Naive thymus-derived CD8-positive, alpha-beta T cell (primary cell): ENCODE results near the gene NKX2-1. TPM values are rescaled to one million over a fixed set of nuclear protein-coding genes. Genes with fewer than 3 reads are reported as not detected.
"Not testable (repeated sequence)": the region's sequence is repeated elsewhere in the genome, so short reads cannot be mapped to it uniquely, and the experiment has no call there.

Experiments
- ATAC-seq, 2 donors: fragments of 150-1000 bp; cut with Tn5 transposase in 1 of 2; sonication (Bioruptor Pico), chemical (Tn5 transposase) in 1 of 2; 1 replicate in 1 of 2; 2 replicates in 1 of 2; pipeline ENCODE4 v1.10.0; 2021; ENCODE audit warnings: mild to moderate bottlenecking in 2 of 2, moderate library complexity in 2 of 2
- POLR2A ChIA-PET: fragments of 350-600 bp; sonication (Branson Sonifier 250); formaldehyde crosslinking; loops from one replicate; lab custom pipeline; 2021; ENCODE audit warnings: antibody characterized with exemption; lab: Charles Lee
- DNase-seq, 10 donors: peaks; one replicate each; pipeline versions ENCODE4 v3.0.0 to v3.0.0-alpha.2; 2020 to 2022
- H3K27ac Mint-ChIP-seq, 10 donors: one replicate each; pipeline ENCODE4 v1.8.0; 2020 to 2022; ENCODE audit warnings: mild to moderate bottlenecking in 10 of 10, mixed read lengths in 10 of 10, moderate library complexity in 4 of 10, inconsistent platforms in 1 of 10
- H3K27me3 Mint-ChIP-seq, 5 donors: one replicate each; pipeline ENCODE4 v1.8.0; 2021 to 2022; ENCODE audit warnings: mixed read lengths in 5 of 5
- H3K36me3 Mint-ChIP-seq, 3 donors: one replicate each; pipeline ENCODE4 v1.8.0; 2020 to 2022; ENCODE audit warnings: mixed read lengths in 3 of 3, mild to moderate bottlenecking in 2 of 3, inconsistent platforms in 1 of 3
- H3K4me1 Mint-ChIP-seq, 4 donors: one replicate each; pipeline ENCODE4 v1.8.0; 2021 to 2022; ENCODE audit warnings: mixed read lengths in 4 of 4
- H3K4me3 Mint-ChIP-seq, 10 donors: one replicate each; pipeline ENCODE4 v1.8.0; 2020 to 2022; ENCODE audit warnings: mild to moderate bottlenecking in 10 of 10, mixed read lengths in 10 of 10, moderate library complexity in 6 of 10, inconsistent platforms in 1 of 10
- H3K9me3 Mint-ChIP-seq, 9 donors: one replicate each; pipeline ENCODE4 v1.8.0; 2020 to 2022; ENCODE audit warnings: mixed read lengths in 9 of 9, mild to moderate bottlenecking in 3 of 9, inconsistent platforms in 1 of 9, moderate library complexity in 1 of 9
- polyA plus RNA-seq, 3 donors: library from polyadenylated mRNA; unstranded; fragments of 300-500 nt; fragmentation: Illumina TruSeq; gene quantifications; one replicate each; pipeline ENCODE4 v1.2.3, GENCODE V29; 2021
- total RNA-seq, 8 experiments: library from RNA in 2 of 8; stranded (reverse) in 2 of 8; gene quantifications; one replicate each; pipeline ENCODE4 v1.2.3 and lab custom pipeline; 2021 to 2026

The NKX2-1 gene
- total and polyA plus RNA-seq, 5 experiments from 2014 or later: not detected

GRCh38 chr14:36493761-36494160 is 26.3 kb downstream of the NKX2-1 start:
- Mint-ChIP-seq H3K27ac (no peak overlapping the region), H3K27me3 (peaks cover 24 to 64% (median 28%) of the 10 kb centered on the region in 5 donors), H3K4me1 (no peaks in the 10 kb centered on the region), H3K9me3 (peaks cover 0 to 1% (median 0%) of the 10 kb centered on the region in 9 donors), H3K4me3 (no peak overlapping the region), H3K36me3 (no peaks in the 10 kb centered on the region)
- no peak for DNase-seq
- POLR2A ChIA-PET: no interaction called here
- no peak for ATAC-seq

- Mint-ChIP-seq H3K9me3 (no peaks in the 10 kb centered on the region), H3K27me3 (peaks cover 25 to 55% (median 30%) of the 10 kb centered on the region in 5 donors), H3K27ac (no peak overlapping the region), H3K4me3 (no peak overlapping the region), H3K4me1 (no peaks in the 10 kb centered on the region), H3K36me3 (no peaks in the 10 kb centered on the region)
- POLR2A ChIA-PET: no interaction called here
- DNase-seq (no peak), ATAC-seq (no peak)
Measured at GRCh38 chr14:36485773-36486172, 34.3 kb downstream of the NKX2-1 start.

GRCh38 chr14:36479344-36479743 is 40.7 kb downstream of the NKX2-1 start:
- POLR2A ChIA-PET: no interaction called here

DNA sequence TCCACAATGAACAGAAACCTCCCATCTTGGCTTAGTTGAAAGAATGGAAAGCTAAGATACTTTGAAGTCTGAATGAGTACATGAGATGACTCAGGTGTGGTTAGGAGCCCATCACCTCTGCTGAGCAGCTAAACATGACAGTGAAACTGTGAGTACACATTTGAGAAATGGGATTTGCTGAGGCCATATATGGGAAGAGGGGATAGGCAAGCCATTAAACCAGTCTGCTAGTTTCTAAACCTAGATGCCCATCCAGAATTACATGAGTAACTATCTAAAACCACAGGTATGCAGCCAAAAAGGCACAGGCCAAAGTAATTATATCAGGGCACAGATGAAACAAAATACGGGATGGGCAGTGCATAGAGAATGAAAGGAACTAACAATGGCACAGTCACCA is 41.2 kb downstream of the NKX2-1 start:
- no peaks in the 10 kb centered on the region for H3K36me3 Mint-ChIP-seq
- POLR2A ChIA-PET: no interaction called here
- DNase-seq (no peak), ATAC-seq (no peak)
- H3K27ac Mint-ChIP-seq: no peak overlapping the region
- H3K4me3 Mint-ChIP-seq: no peak overlapping the region
- H3K4me1 Mint-ChIP-seq: no peaks in the 10 kb centered on the region
- peaks cover 0 to 16% (median 0%) of the 10 kb centered on the region in 9 donors for H3K9me3 Mint-ChIP-seq
- peaks cover 9 to 38% (median 14%) of the 10 kb centered on the region in 5 donors for H3K27me3 Mint-ChIP-seq

More at GRCh38 chr14:36479344-36479743, 40.7 kb downstream of the NKX2-1 start:
- Mint-ChIP-seq H3K36me3 (no peaks in the 10 kb centered on the region), H3K4me3 (no peak overlapping the region), H3K27me3 (peaks cover 9 to 43% (median 17%) of the 10 kb centered on the region in 5 donors), H3K27ac (no peak overlapping the region), H3K9me3 (peaks cover 0 to 16% (median 0%) of the 10 kb centered on the region in 9 donors), H3K4me1 (no peaks in the 10 kb centered on the region)
- no peak for ATAC-seq
- no peak for DNase-seq

- Mint-ChIP-seq H3K9me3 (peaks cover 0 to 20% (median 0%) of the 10 kb centered on the region in 9 donors), H3K27ac (no peak overlapping the region), H3K36me3 (no peaks in the 10 kb centered on the region), H3K27me3 (peaks cover 9 to 38% (median 11%) of the 10 kb centered on the region in 5 donors), H3K4me3 (no peak overlapping the region), H3K4me1 (no peaks in the 10 kb centered on the region)
- POLR2A ChIA-PET: no interaction called here
- DNase-seq (no peak), ATAC-seq (no peak)
Measured at GRCh38 chr14:36477266-36477665, 42.8 kb downstream of the NKX2-1 start.

- ATAC-seq, H3K36me3 Mint-ChIP-seq, H3K27ac Mint-ChIP-seq, H3K4me1 Mint-ChIP-seq, H3K4me3 Mint-ChIP-seq, POLR2A ChIA-PET, DNase-seq: not testable (repeated sequence)
- peaks cover 0 to 24% (median 0%) of the 10 kb centered on the region in 9 donors for H3K9me3 Mint-ChIP-seq
- H3K27me3 Mint-ChIP-seq: peaks cover 9 to 38% (median 11%) of the 10 kb centered on the region in 5 donors
Measured at GRCh38 chr14:36476061-36476460, 44.0 kb downstream of the NKX2-1 start.

DNA sequence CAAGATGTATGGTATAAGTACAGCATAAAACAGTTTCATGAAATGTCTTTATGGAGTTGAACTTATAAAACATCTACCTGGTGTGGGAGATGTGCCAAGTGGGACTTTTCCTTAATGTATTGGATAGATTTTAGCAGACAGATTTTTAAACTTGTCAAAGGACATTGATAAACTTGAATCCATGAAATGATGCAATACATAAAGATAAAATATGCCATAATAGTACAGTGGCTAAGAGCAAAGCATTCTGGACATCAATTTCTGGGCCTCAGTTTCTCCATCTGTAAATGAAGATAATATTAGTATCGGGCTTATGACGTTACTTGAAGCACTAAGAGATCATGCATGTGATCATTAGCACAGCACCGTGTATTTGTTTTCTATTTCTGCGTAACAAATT is 45.4 kb downstream of the NKX2-1 start:
- Mint-ChIP-seq H3K4me1 (no peaks in the 10 kb centered on the region), H3K36me3 (no peaks in the 10 kb centered on the region), H3K27me3 (peaks cover 9 to 27% (median 11%) of the 10 kb centered on the region in 5 donors), H3K27ac (no peak overlapping the region), H3K4me3 (no peak overlapping the region), H3K9me3 (peaks cover 0 to 14% (median 0%) of the 10 kb centered on the region in 9 donors)
- POLR2A ChIA-PET: no interaction called here
- DNase-seq (no peak), ATAC-seq (no peak)

DNA sequence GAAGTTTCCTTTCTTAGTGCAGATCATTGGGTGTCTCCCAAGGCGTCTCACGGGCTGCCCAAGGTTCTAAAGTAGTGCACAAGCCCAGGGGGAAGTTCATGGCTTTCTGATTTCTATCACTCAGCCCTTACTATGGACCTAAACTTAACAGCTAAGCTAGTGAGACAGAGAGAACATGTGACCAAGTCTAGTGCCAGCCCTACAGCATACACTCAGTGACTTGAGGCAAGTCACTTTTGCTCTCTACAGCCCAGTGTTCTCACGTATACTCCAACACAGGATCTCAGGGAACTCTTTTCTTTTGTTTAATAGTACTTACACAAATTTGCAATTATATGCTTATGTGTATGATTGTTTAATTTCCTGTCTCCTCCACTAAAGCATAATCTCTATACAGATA is 48.6 kb downstream of the NKX2-1 start:
- POLR2A ChIA-PET: no interaction called here
- H3K4me1 Mint-ChIP-seq: no peaks in the 10 kb centered on the region
- H3K4me3 Mint-ChIP-seq: no peak overlapping the region
- H3K27ac Mint-ChIP-seq: no peak overlapping the region
- H3K27me3 Mint-ChIP-seq: peaks cover 5 to 11% (median 7%) of the 10 kb centered on the region in 5 donors
- DNase-seq (no peak), ATAC-seq (no peak)
- no peaks in the 10 kb centered on the region for H3K36me3 Mint-ChIP-seq
- peaks cover 0 to 9% (median 0%) of the 10 kb centered on the region in 9 donors for H3K9me3 Mint-ChIP-seq

DNA sequence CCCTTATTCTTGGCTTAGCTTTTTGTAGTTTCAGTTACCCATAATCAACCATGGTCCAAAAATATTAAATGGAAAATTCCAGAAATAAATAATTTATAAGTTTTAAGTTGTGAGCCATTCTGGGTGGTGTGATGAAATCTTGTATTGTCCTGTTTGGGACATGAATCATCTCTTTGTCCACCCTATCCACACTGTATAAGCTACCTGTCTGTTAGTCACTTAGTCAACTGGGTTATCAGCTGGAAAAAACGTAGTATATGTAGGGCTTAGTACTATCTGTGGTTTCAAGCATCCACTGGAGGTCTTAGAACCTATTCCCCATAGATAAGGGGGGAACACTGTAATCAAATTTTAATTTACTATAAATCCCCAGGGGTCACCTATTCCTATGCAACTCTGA is 52.7 kb downstream of the NKX2-1 start:
- Mint-ChIP-seq H3K4me3 (no peak overlapping the region), H3K4me1 (no peaks in the 10 kb centered on the region), H3K27ac (no peak overlapping the region), H3K36me3 (no peaks in the 10 kb centered on the region), H3K9me3 (peaks cover 0 to 5% (median 0%) of the 10 kb centered on the region in 9 donors), H3K27me3 (peaks cover 2 to 17% (median 4%) of the 10 kb centered on the region in 5 donors)
- ATAC-seq: no peak
- POLR2A ChIA-PET: no interaction called here
- DNase-seq: no peak

Other genes starting within 250 kb of the NKX2-1 start
- gene MBIP, start 199.6 kb downstream of the NKX2-1 start, total RNA-seq: 10 to 100 TPM; 24.7 to 24.9 TPM
- 10 to 100 TPM; 11.3 to 19.5 (median 18.6) TPM for gene MBIP, start 199.6 kb downstream of the NKX2-1 start, polyA plus RNA-seq
- not detected for gene NKX2-8, start 62.4 kb upstream of the NKX2-1 start, total RNA-seq
- gene NKX2-8, start 62.4 kb upstream of the NKX2-1 start, polyA plus RNA-seq: not detected
- not detected for gene PAX9, start 141.6 kb upstream of the NKX2-1 start, total RNA-seq
- not detected for gene PAX9, start 141.6 kb upstream of the NKX2-1 start, polyA plus RNA-seq